Measurements from ENCODE around the gene PPP3CB.
A peak's percentile ranks its signal among the peaks of the same experiment; 100 is the strongest.

The PPP3CB gene

GRCh38 chr10:73480158-73480557 is 15.7 kb downstream of the PPP3CB start:
- no peak for DNase-seq (ENCODE audit: low spot score)

DNA sequence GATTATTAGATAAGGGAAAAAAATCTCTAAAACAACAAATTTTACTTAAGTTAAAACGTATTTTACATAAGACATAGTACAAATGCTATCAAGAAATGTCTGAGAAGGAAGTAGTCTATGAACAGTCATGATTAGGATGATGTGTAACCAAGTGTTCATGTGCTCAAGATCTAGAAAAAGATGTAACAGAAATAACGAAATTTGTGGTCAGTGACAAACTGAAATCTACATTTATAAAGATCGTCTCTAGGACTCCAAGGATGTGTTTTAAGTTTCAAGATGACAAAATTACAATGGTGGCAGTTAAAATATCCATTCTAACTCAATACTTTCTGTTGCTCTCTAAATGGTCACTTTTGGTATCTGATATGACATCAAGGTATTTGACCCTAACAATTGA is 17.2 kb downstream of the PPP3CB start:
- DNase-seq (ENCODE audit: low spot score) = no peak

GRCh38 chr10:73471226-73471625 is 24.6 kb downstream of the PPP3CB start:
- DNase-seq (ENCODE audit: low spot score) = no peak

DNA sequence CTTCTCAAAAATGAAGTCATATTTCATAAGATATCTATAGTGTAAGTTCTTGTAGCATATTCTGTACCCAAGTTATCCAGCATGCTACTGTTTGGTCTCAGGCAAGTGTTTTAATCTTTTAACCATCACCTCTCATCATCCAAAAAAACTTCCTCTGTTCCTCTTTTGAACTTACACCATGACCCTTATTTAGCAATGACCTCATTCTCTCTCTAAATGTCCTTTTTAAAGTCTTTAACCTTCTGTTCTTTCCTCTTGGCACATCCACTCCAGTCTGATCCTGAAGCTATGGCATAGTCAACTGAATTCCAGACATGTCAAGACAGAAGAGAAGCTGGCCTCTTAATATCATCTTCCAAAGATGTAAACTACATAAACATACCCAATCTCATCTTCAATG is 26.2 kb downstream of the PPP3CB start:
- DNase-seq (ENCODE audit: low spot score) = peak; percentile 21

GRCh38 chr10:73467206-73467605 is 28.6 kb downstream of the PPP3CB start:
- DNase-seq (ENCODE audit: low spot score) = no peak

DNA sequence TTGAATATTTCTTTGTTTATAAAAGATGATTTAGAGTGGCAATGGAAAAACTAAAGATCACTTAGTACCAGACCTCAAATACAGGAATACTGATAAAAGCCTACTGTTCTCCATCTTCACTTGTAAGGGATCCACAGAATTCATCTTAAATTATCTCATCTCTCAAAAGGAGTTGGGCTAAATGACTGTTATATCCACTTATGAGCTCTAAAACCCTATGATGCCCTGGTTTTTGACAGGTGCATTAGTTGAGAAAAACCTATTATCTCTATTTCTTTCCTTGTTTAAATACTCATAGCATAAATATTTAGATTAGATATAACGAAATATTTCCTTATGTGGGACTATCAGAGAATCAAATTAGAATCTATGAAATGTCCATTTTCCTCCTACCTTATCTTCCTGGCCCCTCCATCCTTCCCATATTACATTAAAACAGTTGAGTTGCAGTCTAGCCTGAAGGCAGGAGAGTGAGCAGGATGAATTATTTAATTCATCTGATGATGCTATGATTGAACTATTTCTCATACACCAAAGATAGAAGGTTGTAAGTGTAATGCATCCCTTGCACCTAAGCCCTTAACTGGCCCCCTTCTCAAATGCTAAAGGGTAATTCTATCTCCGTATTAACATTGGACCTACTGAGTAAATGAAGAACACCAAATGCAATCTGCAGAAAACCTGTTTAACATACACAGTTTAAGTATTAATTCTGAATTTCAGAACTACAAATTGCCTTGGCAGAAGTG is 29.7 kb downstream of the PPP3CB start:
- DNase-seq (ENCODE audit: low spot score) = no peak

- DNase-seq (ENCODE audit: low spot score) = no peak
Measured at GRCh38 chr10:73460897-73461296, 34.9 kb downstream of the PPP3CB start.

GRCh38 chr10:73459683-73460314 is 36.0 kb downstream of the PPP3CB start:
- no peak for DNase-seq (ENCODE audit: low spot score)

DNA sequence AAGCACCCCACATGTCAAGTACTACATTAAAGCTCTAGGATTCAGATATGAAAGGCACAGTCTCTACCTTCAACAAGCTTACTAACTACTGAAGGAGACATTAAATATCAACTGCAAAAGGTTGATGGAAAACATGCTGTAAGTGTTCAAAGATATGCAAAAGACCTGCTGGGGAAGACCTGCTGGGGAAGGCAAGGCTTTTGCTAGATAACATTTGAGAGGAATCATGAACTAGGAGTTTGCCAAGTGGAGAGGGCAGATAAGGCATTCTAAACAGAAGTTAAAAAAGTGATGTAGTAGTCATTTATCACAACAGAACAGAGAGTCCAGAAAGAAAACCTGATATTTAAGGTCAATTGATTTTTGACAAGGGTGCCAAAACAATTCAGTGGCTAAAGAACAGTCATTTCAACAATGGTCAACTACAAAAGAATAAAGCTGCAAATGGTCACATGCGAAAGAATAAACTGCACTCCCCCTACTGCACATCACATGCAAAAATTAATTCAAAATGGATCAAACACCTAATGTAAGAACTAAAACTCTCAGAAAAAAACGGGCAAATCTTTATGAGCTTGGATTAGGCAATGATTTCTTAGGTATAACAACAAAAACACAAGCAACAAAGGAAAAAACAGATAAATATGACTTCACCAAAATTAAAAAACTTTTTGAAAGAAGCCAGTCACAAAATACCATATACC is 39.5 kb downstream of the PPP3CB start:
- no peak for DNase-seq (ENCODE audit: low spot score)

- DNase-seq (ENCODE audit: low spot score) = no peak
Measured at GRCh38 chr10:73449113-73449512, 46.7 kb downstream of the PPP3CB start.

GRCh38 chr10:73448384-73448783 is 47.4 kb downstream of the PPP3CB start:
- no peak for DNase-seq (ENCODE audit: low spot score)

- no peak for DNase-seq (ENCODE audit: low spot score)
Measured at GRCh38 chr10:73446926-73447325, 48.9 kb downstream of the PPP3CB start.

DNA sequence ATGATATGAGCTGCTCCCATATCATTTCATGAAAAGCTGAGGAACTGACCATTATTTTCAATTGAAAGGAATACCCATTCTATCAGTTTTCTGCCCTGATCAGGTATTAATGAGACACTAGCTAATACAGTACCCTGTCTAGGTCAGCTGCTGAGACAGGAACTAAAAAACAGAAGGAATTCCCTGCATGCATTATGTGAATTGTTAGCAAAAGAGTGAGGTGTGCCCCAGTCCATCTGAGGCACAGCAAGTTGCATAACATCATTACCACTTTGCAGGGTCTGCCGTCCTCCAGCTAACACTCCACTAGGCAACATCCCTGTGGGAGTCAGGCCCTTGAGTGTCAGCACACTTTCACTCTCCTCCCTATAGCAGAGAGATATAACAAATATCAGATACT is 51.4 kb downstream of the PPP3CB start:
- no peak for DNase-seq (ENCODE audit: low spot score)

DNA sequence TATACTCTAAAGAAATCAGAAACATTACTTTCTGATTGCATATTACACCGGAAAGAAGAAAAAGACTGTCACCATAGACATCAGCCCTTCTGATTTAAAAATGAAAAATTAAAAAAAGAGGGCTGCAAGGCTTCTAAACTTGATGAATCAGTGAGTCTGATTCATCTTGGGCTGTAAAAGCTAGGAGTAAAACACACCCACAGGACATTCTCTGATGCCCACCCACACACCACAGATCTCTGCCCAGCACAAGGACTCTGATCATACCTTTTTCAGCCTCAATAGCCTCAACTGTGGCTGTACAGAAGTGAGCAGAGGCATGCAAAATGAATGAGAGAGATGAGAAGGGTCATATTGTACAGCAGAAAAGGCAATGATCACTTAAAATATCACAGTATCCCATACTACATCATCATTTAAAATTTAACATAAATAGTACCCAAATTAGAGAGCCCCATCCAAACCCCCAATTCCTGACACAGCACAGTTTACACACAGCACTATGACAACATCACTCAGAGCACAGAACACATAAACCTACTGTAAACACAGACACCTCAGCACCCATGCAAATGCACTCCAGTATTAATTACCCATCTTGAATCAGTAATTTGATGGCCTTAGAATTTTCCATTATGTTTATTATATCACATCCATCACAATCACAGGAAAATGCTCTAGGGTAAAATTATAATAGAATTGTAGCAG is 56.1 kb downstream of the PPP3CB start:
- no peak for DNase-seq (ENCODE audit: low spot score)

DNA sequence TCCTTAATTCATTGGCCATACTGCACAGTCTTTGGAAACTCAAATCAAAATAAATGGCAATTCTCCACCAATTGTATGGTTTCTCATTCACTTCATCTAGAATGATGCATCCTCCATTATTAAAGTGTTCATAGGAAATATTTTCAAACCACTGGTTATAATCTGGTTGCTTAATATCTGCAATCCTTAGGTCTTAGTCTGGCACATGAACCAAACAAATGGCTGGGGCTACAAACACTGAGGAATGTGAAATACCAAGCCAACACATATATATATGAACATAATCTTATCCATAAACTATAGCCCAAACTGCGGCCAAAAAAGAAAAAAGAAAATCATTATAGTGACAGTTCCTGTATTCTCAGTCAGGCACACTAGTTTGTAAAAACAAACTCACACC is 56.8 kb downstream of the PPP3CB start:
- DNase-seq (ENCODE audit: low spot score) = no peak

- DNase-seq (ENCODE audit: low spot score) = no peak
Measured at GRCh38 chr10:73433538-73433867, 62.3 kb downstream of the PPP3CB start, which contains the start of gene MSS51. Gene MSS51, minus strand, starts transcription at chr10:73433561. Its CDS starts 5,277 bp downstream, at chr10:73428284.

- DNase-seq (ENCODE audit: low spot score) = no peak
Measured at GRCh38 chr10:73432646-73433537, 62.9 kb downstream of the PPP3CB start.

DNA sequence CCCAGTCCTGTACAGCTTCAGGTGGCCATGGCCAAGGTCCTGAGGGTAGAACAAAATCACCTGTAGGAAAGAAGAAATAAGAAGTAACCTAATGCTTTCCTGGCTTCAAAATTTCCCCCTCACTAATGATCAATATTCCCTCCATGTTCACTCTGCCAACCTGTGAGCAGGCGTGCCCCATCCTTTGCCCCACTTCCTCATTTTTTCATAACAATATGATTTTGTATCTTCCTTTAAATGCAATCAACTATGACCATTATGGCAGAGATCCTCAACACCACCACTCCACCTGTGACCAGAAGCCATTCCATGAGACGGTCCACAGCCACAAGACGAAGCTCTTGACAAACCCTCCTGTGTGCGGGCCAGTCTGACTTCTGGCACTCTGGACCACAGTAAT is 69.5 kb downstream of the PPP3CB start:
- no peak for DNase-seq (ENCODE audit: low spot score)

DNA sequence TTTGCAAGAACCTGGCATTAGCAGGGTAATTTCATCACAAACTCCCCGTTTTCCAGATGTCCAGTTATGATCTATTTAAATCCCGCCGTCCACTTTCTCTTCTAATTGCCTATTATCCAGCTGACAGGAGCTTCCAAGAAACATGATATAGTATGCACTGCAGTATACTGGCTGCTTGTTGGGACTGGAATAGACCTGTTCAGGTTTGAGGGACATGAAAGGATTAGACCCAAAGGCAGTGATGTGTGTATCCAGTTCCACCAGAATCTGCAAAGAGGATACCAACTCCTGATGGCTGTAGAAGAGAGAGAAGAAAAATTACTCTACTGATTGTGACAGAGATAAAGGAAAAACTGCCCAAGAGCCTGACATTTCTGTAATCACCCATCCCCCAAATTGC is 71.3 kb downstream of the PPP3CB start:
- no peak for DNase-seq (ENCODE audit: low spot score)

- DNase-seq (ENCODE audit: low spot score) = no peak
Measured at GRCh38 chr10:73423309-73423708, 72.5 kb downstream of the PPP3CB start.

- DNase-seq (ENCODE audit: low spot score) = no peak
Measured at GRCh38 chr10:73416571-73416970, 79.3 kb downstream of the PPP3CB start.
